ENCODE results near the gene EEPD1. TPM values are rescaled to one million over a fixed set of nuclear protein-coding genes. Genes with fewer than 3 reads are reported as not detected.
"Not testable (repeated sequence)": the region's sequence is repeated elsewhere in the genome, so short reads cannot be mapped to it uniquely, and the experiment has no call there.

Gene EEPD1
- 9.9 TPM for total RNA-seq
- long read RNA-seq, full-length matches to known transcripts = 17 of 24 reads
- long read RNA-seq, partial matches to known transcripts = 6 of 24 reads
- long read RNA-seq, other reads (novel, unspliced or antisense) = 1 of 24 reads

GRCh38 chr7:36152756-36153570, at the start of gene EEPD1:
EEPD1 (plus strand) TSS chr7:36153254; CDS start chr7:36154325, 1,071 bp downstream.
- peak within 1 kb of the TSS; percentile 88 for H3K4me3 ChIP-seq
- H3K36me3 ChIP-seq = no peaks in the 10 kb centered on the region
- peaks cover 27% of the 10 kb centered on the region for H3K4me1 ChIP-seq
- TF ChIP-seq, protein P1, sequence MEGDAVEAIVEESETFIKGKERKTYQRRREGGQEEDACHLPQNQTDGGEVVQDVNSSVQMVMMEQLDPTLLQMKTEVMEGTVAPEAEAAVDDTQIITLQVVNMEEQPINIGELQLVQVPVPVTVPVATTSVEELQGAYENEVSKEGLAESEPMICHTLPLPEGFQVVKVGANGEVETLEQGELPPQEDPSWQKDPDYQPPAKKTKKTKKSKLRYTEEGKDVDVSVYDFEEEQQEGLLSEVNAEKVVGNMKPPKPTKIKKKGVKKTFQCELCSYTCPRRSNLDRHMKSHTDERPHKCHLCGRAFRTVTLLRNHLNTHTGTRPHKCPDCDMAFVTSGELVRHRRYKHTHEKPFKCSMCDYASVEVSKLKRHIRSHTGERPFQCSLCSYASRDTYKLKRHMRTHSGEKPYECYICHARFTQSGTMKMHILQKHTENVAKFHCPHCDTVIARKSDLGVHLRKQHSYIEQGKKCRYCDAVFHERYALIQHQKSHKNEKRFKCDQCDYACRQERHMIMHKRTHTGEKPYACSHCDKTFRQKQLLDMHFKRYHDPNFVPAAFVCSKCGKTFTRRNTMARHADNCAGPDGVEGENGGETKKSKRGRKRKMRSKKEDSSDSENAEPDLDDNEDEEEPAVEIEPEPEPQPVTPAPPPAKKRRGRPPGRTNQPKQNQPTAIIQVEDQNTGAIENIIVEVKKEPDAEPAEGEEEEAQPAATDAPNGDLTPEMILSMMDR (IDR thresholded peaks at IDR 0.05) = no peak
- DNase-seq = peak; percentile 100
- peak within 1 kb of the TSS; percentile 78 for H3K27ac ChIP-seq
- H3K27me3 ChIP-seq = no peaks in the 10 kb centered on the region
- no peaks in the 10 kb centered on the region for H3K9me3 ChIP-seq
- intact Hi-C loops (cut with DNase I) = no loop called here
- peak; percentile 97 for ATAC-seq

- TF ChIP-seq, protein P1 (IDR thresholded peaks at IDR 0.05) = no peak
- intact Hi-C loops (cut with DNase I) = no loop called here
- DNase-seq (no peak), ATAC-seq (no peak)
- Histone ChIP-seq H3K27ac (no peak overlapping the region), H3K4me1 (no peaks in the 10 kb centered on the region), H3K36me3 (no peaks in the 10 kb centered on the region), H3K27me3 (no peaks in the 10 kb centered on the region), H3K9me3 (no peaks in the 10 kb centered on the region), H3K4me3 (no peak overlapping the region)
These were observed 49.1 kb upstream of the EEPD1 start for GRCh38 chr7:36103837-36104561.

DNA sequence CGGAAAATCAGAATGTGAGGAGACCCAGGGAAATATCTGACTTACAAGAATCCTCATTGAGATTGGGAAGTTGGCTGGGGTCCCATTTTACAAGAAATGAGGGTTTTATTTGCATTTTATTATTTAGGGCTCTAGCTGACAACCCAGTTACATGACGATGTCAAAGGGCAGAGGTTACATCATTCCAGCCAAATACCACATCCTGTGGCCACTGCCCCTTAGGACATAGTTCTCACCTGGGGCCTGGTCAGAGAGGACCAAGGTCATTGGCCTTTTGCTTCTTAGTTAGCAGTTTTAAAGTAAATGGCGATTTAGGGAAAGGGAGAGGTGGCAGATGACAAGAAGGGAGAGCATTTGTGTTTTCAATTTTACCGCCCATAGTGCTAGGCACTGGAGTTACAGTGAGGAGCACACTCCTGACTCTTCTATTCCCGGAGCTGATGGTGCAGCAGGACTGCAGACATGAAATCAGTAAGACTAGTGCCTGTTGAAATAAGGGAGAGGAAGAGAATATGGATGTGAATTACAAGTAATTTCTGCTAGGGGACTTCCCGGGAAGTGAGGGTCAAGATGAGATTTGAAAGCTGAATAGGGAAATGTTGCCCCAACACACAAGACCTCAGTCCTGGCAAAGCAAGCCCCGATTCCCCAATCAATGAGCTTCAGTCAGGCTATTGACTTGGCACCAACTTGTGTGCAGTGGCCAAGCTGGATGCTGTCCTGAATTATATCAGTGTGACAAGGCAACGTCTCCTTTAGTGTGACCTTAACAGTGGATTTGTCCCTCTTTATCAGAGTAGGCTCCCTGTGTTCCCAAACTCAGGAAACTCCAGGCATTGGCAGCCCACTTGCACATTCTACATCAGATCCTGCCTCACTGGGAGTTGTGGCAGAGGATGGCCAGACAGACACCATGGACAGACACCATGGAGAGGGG, 45.8 kb upstream of the EEPD1 start:
- H3K4me3 ChIP-seq; H3K9me3 ChIP-seq; H3K27me3 ChIP-seq; H3K4me1 ChIP-seq; H3K36me3 ChIP-seq; intact Hi-C loops (cut with DNase I); H3K27ac ChIP-seq; DNase-seq; ATAC-seq: not testable (repeated sequence)

GRCh38 chr7:36107926-36108631, 45.0 kb upstream of the EEPD1 start:
- TF ChIP-seq, protein P1 (IDR thresholded peaks at IDR 0.05) = no peak
- no peak for ATAC-seq
- DNase-seq = no peak

GRCh38 chr7:36109013-36109627, 43.9 kb upstream of the EEPD1 start:
- no peaks in the 10 kb centered on the region for H3K4me1 ChIP-seq
- H3K9me3 ChIP-seq = no peaks in the 10 kb centered on the region
- ATAC-seq (no peak), DNase-seq (no peak)
- no peak overlapping the region for H3K4me3 ChIP-seq
- H3K27ac ChIP-seq = no peak overlapping the region
- H3K36me3 ChIP-seq = no peaks in the 10 kb centered on the region
- no peaks in the 10 kb centered on the region for H3K27me3 ChIP-seq
- intact Hi-C loops (cut with DNase I) = no loop called here
- TF ChIP-seq, protein P1 (IDR thresholded peaks at IDR 0.05) = no peak

More at GRCh38 chr7:36107926-36108631, 45.0 kb upstream of the EEPD1 start:
- Histone ChIP-seq H3K4me3 (no peak overlapping the region), H3K9me3 (no peaks in the 10 kb centered on the region), H3K27ac (no peak overlapping the region), H3K4me1 (no peaks in the 10 kb centered on the region), H3K36me3 (no peaks in the 10 kb centered on the region), H3K27me3 (no peaks in the 10 kb centered on the region)
- intact Hi-C loops (cut with DNase I) = no loop called here

Measured in upper lobe of right lung (tissue), 1 donor.